Natural killer cell (primary cell): ENCODE data around the gene AGPAT2. TPM values are rescaled to one million over a fixed set of nuclear protein-coding genes. Genes with fewer than 3 reads are reported as not detected.

ENCODE experiments used
- ATAC-seq, 3 donors: fragments of 150-1000 bp in 2 of 3; fragments of 200-7000 bp in 1 of 3; cut with Tn5 transposase; 1 replicate in 1 of 3; 2 replicates in 2 of 3; pipeline ENCODE4 v1.10.0; 2021; ENCODE audit warnings: mild to moderate bottlenecking in 2 of 3, moderate library complexity in 2 of 3
- DNase-seq, 2 donors: peaks; one replicate each; pipeline versions ENCODE4 v3.0.0 to v3.0.0-alpha.2; 2013 to 2021; ENCODE audit warnings: mixed read lengths in 1 of 2
- H3K27ac ChIP-seq: one replicate; pipeline ENCODE4 v1.5.1; 2013; ENCODE audit warnings: mild to moderate bottlenecking, low read length
- H3K27me3 ChIP-seq: one replicate; pipeline ENCODE4 v1.6.1; 2013; ENCODE audit warnings: low read length; ENCODE audit not compliant: control insufficient read depth, insufficient read depth
- H3K36me3 ChIP-seq: one replicate; pipeline ENCODE4 v1.6.1; 2013; ENCODE audit warnings: low read length; ENCODE audit not compliant: control insufficient read depth, insufficient read depth
- H3K4me1 ChIP-seq: one replicate; pipeline ENCODE4 v1.6.1; 2013; ENCODE audit warnings: low read length; ENCODE audit not compliant: control insufficient read depth, insufficient read depth
- H3K4me3 ChIP-seq: one replicate; pipeline ENCODE4 v1.5.1; 2013; ENCODE audit warnings: low read length
- H3K9me3 ChIP-seq: one replicate; pipeline ENCODE4 v1.6.1; 2013; ENCODE audit warnings: low read length; ENCODE audit not compliant: control insufficient read depth, insufficient read depth
- H3K27ac Mint-ChIP-seq, 2 donors: one replicate each; pipeline ENCODE4 v1.8.0; 2022; ENCODE audit warnings: mild to moderate bottlenecking in 2 of 2, mixed read lengths in 2 of 2, moderate library complexity in 1 of 2
- H3K27me3 Mint-ChIP-seq, 2 donors: one replicate each; pipeline ENCODE4 v1.8.0; 2022; ENCODE audit warnings: low read depth in 2 of 2, mixed read lengths in 2 of 2
- H3K36me3 Mint-ChIP-seq: one replicate; pipeline ENCODE4 v1.8.0; 2022; ENCODE audit warnings: mixed read lengths
- H3K4me1 Mint-ChIP-seq, 2 donors: one replicate each; pipeline ENCODE4 v1.8.0; 2022; ENCODE audit warnings: mixed read lengths in 2 of 2
- H3K4me3 Mint-ChIP-seq: one replicate; pipeline ENCODE4 v1.8.0; 2022; ENCODE audit warnings: mild to moderate bottlenecking, moderate library complexity, mixed read lengths
- H3K9me3 Mint-ChIP-seq, 2 donors: one replicate each; pipeline ENCODE4 v1.8.0; 2022; ENCODE audit warnings: mixed read lengths in 2 of 2
- CTCF ChIP-seq: fragments of 200-600 bp; IDR thresholded peaks from one replicate; pipeline ENCODE4 v1.8.0; 2022; ENCODE audit warnings: antibody characterized with exemption
- WGBS: methylation state at CpG from one replicate; pipeline ENCODE4 v1.1.7; 2013; ENCODE audit warnings: missing lambda C conversion rate; ENCODE audit not compliant: insufficient coverage; 5-methylcytosine and 5-hydroxymethylcytosine counted together
- intact Hi-C: fragments of 100-400 bp; cut with micrococcal nuclease; formaldehyde crosslinking; loops from one replicate; pipeline ENCODE4 v1.14.2; 2022
- total RNA-seq, 4 donors: library from RNA; stranded (reverse); fragments of 120-200 nt in 1 of 4; gene quantifications; one replicate each; pipeline versions ENCODE4 v1.2.3 to v1.2.4, GENCODE V29; 2013 to 2022

AGPAT2 gene
- total RNA-seq, 3 donors from 2014 or later (not counting 1 experiment from before 2014, with no cell fraction given): 10.3 to 19.4 (median 12.0) TPM

GRCh38 chr9:136698635-136699246 is 11.5 kb upstream of the AGPAT2 start:
- TF ChIP-seq CTCF: no peak
- no peak overlapping the region for H3K4me3 ChIP-seq
- H3K9me3 Mint-ChIP-seq: no peaks in the 10 kb centered on the region
- H3K4me1 Mint-ChIP-seq: peaks cover 8 to 12% of the 10 kb centered on the region in 2 donors
- ATAC-seq (no peak), DNase-seq (no peak)
- intact Hi-C loops: no loop called here
- H3K4me3 Mint-ChIP-seq: no peak overlapping the region
- H3K27me3 ChIP-seq: peaks cover 7% of the 10 kb centered on the region
- no peaks in the 10 kb centered on the region for H3K36me3 ChIP-seq
- 95% methylated on average over 10 of the region's 11 CpGs for WGBS
- H3K9me3 ChIP-seq: no peaks in the 10 kb centered on the region
- peaks cover 35% of the 10 kb centered on the region for H3K4me1 ChIP-seq
- no peaks in the 10 kb centered on the region for H3K36me3 Mint-ChIP-seq
- H3K27ac Mint-ChIP-seq: no peak overlapping the region
- no peak overlapping the region for H3K27ac ChIP-seq
- H3K27me3 Mint-ChIP-seq: peaks cover 12 to 15% of the 10 kb centered on the region in 2 donors

- H3K27ac ChIP-seq: no peak overlapping the region
- TF ChIP-seq CTCF: no peak
- no peaks in the 10 kb centered on the region for H3K9me3 ChIP-seq
- Mint-ChIP-seq H3K36me3 (no peaks in the 10 kb centered on the region), H3K27me3 (peaks cover 12 to 15% of the 10 kb centered on the region in 2 donors), H3K4me3 (no peak overlapping the region), H3K27ac (peak overlapping the region in 1 of 2 donors; percentile 53), H3K9me3 (no peaks in the 10 kb centered on the region), H3K4me1 (peaks cover 8 to 12% of the 10 kb centered on the region in 2 donors)
- peaks cover 29% of the 10 kb centered on the region for H3K4me1 ChIP-seq
- peaks cover 7% of the 10 kb centered on the region for H3K27me3 ChIP-seq
- no peak for DNase-seq
- WGBS: 59% methylated on average over 20 of the region's 20 CpGs
- no peak overlapping the region for H3K4me3 ChIP-seq
- ATAC-seq: no peak
- intact Hi-C loops: no loop called here
- no peaks in the 10 kb centered on the region for H3K36me3 ChIP-seq
These were observed 10.7 kb upstream of the AGPAT2 start for GRCh38 chr9:136697821-136698526.

- Histone ChIP-seq H3K4me1 (peaks cover 29% of the 10 kb centered on the region), H3K27ac (no peak overlapping the region), H3K36me3 (no peaks in the 10 kb centered on the region), H3K27me3 (peaks cover 7% of the 10 kb centered on the region), H3K4me3 (no peak overlapping the region), H3K9me3 (no peaks in the 10 kb centered on the region)
- intact Hi-C loops: no loop called here
- no peaks in the 10 kb centered on the region for H3K36me3 Mint-ChIP-seq
- ATAC-seq (no peak), DNase-seq (no peak)
- peaks cover 12 to 15% of the 10 kb centered on the region in 2 donors for H3K27me3 Mint-ChIP-seq
- no peak for TF ChIP-seq CTCF
- 90% methylated on average over 23 of the region's 23 CpGs for WGBS
- peaks cover 8 to 12% of the 10 kb centered on the region in 2 donors for H3K4me1 Mint-ChIP-seq
- no peak overlapping the region for H3K4me3 Mint-ChIP-seq
- H3K27ac Mint-ChIP-seq: peak overlapping the region in 1 of 2 donors; percentile 53
- no peaks in the 10 kb centered on the region for H3K9me3 Mint-ChIP-seq
These were observed 10.0 kb upstream of the AGPAT2 start for GRCh38 chr9:136697146-136697820.
